IMR-90 (cell line): Measurements from ENCODE around the gene KLF13. TPM values are rescaled to one million over a fixed set of nuclear protein-coding genes. Genes with fewer than 3 reads are reported as not detected.

Experiments used
- ATAC-seq: fragments of 200-7000 bp; cut with Tn5 transposase; 2 replicates; pipeline ENCODE4 v1.9.1; 2020; ENCODE audit warnings: low read depth, mild to moderate bottlenecking, moderate library complexity
- BruUV-seq: library from RNA; stranded (reverse); fragments of 400-500 nt; replicated peaks from 2 replicates; lab custom pipeline; 2021; lab: Mats Ljungman, UMichigan
- CTCF ChIA-PET: fragments of 300-600 bp; formaldehyde crosslinking; extraction: SDS; loops from one replicate; lab custom pipeline; 2021; ENCODE audit warnings: antibody characterized with exemption; lab: Yijun Ruan, JAX
- POLR2A ChIA-PET: fragments of 300-600 bp; sonication (Branson Sonifier 250); formaldehyde crosslinking; loops from one replicate; lab custom pipeline; 2022; ENCODE audit warnings: antibody characterized with exemption; ENCODE audit not compliant: unreplicated experiment; lab: Charles Lee
- DNase-seq: peaks from one replicate; pipeline ENCODE4 v3.0.0; 2013
- H2AFZ ChIP-seq: replicated peaks from 2 replicates; pipeline ENCODE3; 2013; ENCODE audit warnings: low read length, mild to moderate bottlenecking; ENCODE audit not compliant: poor library complexity
- H2AK5ac ChIP-seq: 2 replicates; pipeline ENCODE4 v1.6.1; 2013; ENCODE audit warnings: low read depth, low read length, inconsistent platforms
- H2AK9ac ChIP-seq: replicated peaks from 2 replicates; pipeline ENCODE3; 2013; ENCODE audit warnings: mild to moderate bottlenecking, low read depth, low read length, moderate library complexity; ENCODE audit not compliant: poor library complexity
- H2BK120ac ChIP-seq: 2 replicates; pipeline ENCODE4 v1.6.1; 2013; ENCODE audit warnings: low read depth, low read length, inconsistent platforms
- H2BK15ac ChIP-seq: 3 replicates; pipeline ENCODE4 v1.6.1; 2013; ENCODE audit warnings: low read depth, low read length, inconsistent platforms
- H2BK20ac ChIP-seq: 2 replicates; pipeline ENCODE4 v1.6.1; 2013; ENCODE audit warnings: low read depth, mild to moderate bottlenecking, inconsistent platforms, low read length, moderate library complexity
- H2BK5ac ChIP-seq: 2 replicates; pipeline ENCODE4 v1.6.1; 2013; ENCODE audit warnings: mild to moderate bottlenecking, low read depth, low read length, inconsistent platforms; ENCODE audit not compliant: poor library complexity, severe bottlenecking
- H3K14ac ChIP-seq: replicated peaks from 2 replicates; pipeline ENCODE4 v1.6.1; 2013; ENCODE audit warnings: low read depth, low read length, inconsistent platforms
- H3K18ac ChIP-seq: 2 replicates; pipeline ENCODE4 v1.6.1; 2013; ENCODE audit warnings: low read depth, low read length, control low read depth
- H3K23ac ChIP-seq: 2 replicates; pipeline ENCODE4 v1.6.1; 2013; ENCODE audit warnings: low read depth, low read length, inconsistent platforms
- H3K27ac ChIP-seq: 2 replicates; pipeline ENCODE4 v1.5.1; 2013; ENCODE audit warnings: mild to moderate bottlenecking, control low read depth, low read length; ENCODE audit not compliant: insufficient read depth
- H3K27me3 ChIP-seq: 2 replicates; pipeline ENCODE4 v1.6.1; 2013; ENCODE audit warnings: low read length; ENCODE audit not compliant: control insufficient read depth, insufficient read depth
- H3K36me3 ChIP-seq: 2 replicates; pipeline ENCODE4 v1.6.1; 2013; ENCODE audit warnings: low read length, mixed read lengths; ENCODE audit not compliant: control insufficient read depth, insufficient read depth
- H3K4ac ChIP-seq: 2 replicates; pipeline ENCODE4 v1.6.1; 2013; ENCODE audit warnings: low read depth, low read length, inconsistent platforms
- H3K4me1 ChIP-seq: 2 replicates; pipeline ENCODE4 v1.6.1; 2013; ENCODE audit warnings: low read length, mixed read lengths; ENCODE audit not compliant: control insufficient read depth, insufficient read depth
- H3K4me2 ChIP-seq: 2 replicates; pipeline ENCODE4 v1.6.1; 2013; ENCODE audit warnings: low read depth, mild to moderate bottlenecking, control low read depth, low read length, moderate library complexity
- H3K4me3 ChIP-seq: 2 replicates; pipeline ENCODE4 v1.5.1; 2013; ENCODE audit warnings: low read depth, mild to moderate bottlenecking, control low read depth, low read length, moderate library complexity; ENCODE audit not compliant: insufficient read depth
- H3K56ac ChIP-seq: 2 replicates; pipeline ENCODE4 v1.6.1; 2013; ENCODE audit warnings: low read length, inconsistent platforms; ENCODE audit not compliant: insufficient read depth; ENCODE audit errors: extremely low read depth
- H3K79me1 ChIP-seq, 2 experiments: 2 replicates each; pipeline ENCODE4 v1.6.1; 2013; ENCODE audit warnings: low read length in 2 of 2, inconsistent platforms in 1 of 2, low read depth in 1 of 2
- H3K9ac ChIP-seq: 2 replicates; pipeline ENCODE4 v1.6.1; 2013; ENCODE audit warnings: low read depth, low read length, control low read depth
- H3K9me1 ChIP-seq: 2 replicates; pipeline ENCODE4 v1.6.1; 2013; ENCODE audit warnings: low read length, inconsistent platforms; ENCODE audit not compliant: insufficient read depth
- H3K9me3 ChIP-seq: 2 replicates; pipeline ENCODE4 v1.6.1; 2013; ENCODE audit warnings: low read length; ENCODE audit not compliant: control insufficient read depth, insufficient read depth
- H4K20me1 ChIP-seq: 2 replicates; pipeline ENCODE4 v1.6.1; 2013; ENCODE audit warnings: low read length, inconsistent platforms; ENCODE audit not compliant: insufficient read depth
- H4K5ac ChIP-seq: 2 replicates; pipeline ENCODE4 v1.6.1; 2013; ENCODE audit warnings: mild to moderate bottlenecking, low read depth, low read length, control low read depth
- H4K8ac ChIP-seq, 2 experiments: 2 replicates each; pipeline ENCODE4 v1.6.1; 2013; ENCODE audit warnings: low read depth in 2 of 2, low read length in 2 of 2, control low read depth in 1 of 2, inconsistent platforms in 1 of 2
- H4K91ac ChIP-seq: 2 replicates; pipeline ENCODE4 v1.6.1; 2013; ENCODE audit warnings: low read depth, low read length, inconsistent platforms; ENCODE audit not compliant: insufficient read depth
- BHLHE40 ChIP-seq: fragments of 150-350 bp; IDR thresholded peaks from 2 replicates; pipeline ENCODE4 v1.6.1; 2016; ENCODE audit warnings: mild to moderate bottlenecking, low read depth, low read length
- CEBPB ChIP-seq: IDR thresholded peaks from 2 replicates; pipeline ENCODE4 v1.6.1; 2012; ENCODE audit warnings: low read depth, low read length, improper control_type of control experiment
- CHD1 ChIP-seq: IDR thresholded peaks from 2 replicates; pipeline ENCODE4 v1.6.1; 2012; ENCODE audit warnings: low read depth, low read length, improper control_type of control experiment
- FOS ChIP-seq: fragments of 150-350 bp; IDR thresholded peaks from 2 replicates; pipeline ENCODE4 v1.6.1; 2016; ENCODE audit warnings: low read depth, low read length
- MAZ ChIP-seq: IDR thresholded peaks from 2 replicates; pipeline ENCODE4 v1.6.1; 2012; ENCODE audit warnings: low read depth, mild to moderate bottlenecking, low read length, improper control_type of control experiment, moderate library complexity, borderline replicate concordance
- MXI1 ChIP-seq: IDR thresholded peaks from 2 replicates; pipeline ENCODE4 v1.6.1; 2012; ENCODE audit warnings: low read depth, mild to moderate bottlenecking, low read length, moderate library complexity, borderline replicate concordance
- NFE2L2 ChIP-seq: fragments of 150-350 bp; IDR thresholded peaks from 2 replicates; pipeline ENCODE4 v1.6.1; 2016; ENCODE audit warnings: low read depth, mild to moderate bottlenecking, low read length
- POLR2A ChIP-seq: IDR thresholded peaks from 2 replicates; pipeline ENCODE4 v1.6.1; 2012; ENCODE audit warnings: mild to moderate bottlenecking, low read depth, low read length
- RAD21 ChIP-seq: IDR thresholded peaks from 2 replicates; pipeline ENCODE4 v1.6.1; 2012; ENCODE audit warnings: low read length, improper control_type of control experiment
- RFX5 ChIP-seq: IDR thresholded peaks from 2 replicates; pipeline ENCODE4 v1.8.0; 2012; ENCODE audit warnings: low read depth, mild to moderate bottlenecking, low read length, moderate library complexity
- SMC3 ChIP-seq: fragments of 150-350 bp; IDR thresholded peaks from 2 replicates; pipeline ENCODE4 v1.6.1; 2016; ENCODE audit warnings: low read depth, mild to moderate bottlenecking, antibody characterized with exemption, low read length, moderate library complexity
- WGBS, 2 experiments: methylation state at CpG; one replicate each; pipeline versions ENCODE4 v1.1.5 to v1.1.7; 2013; ENCODE audit warnings: missing lambda C conversion rate in 2 of 2; ENCODE audit not compliant: insufficient read length in 1 of 2; ENCODE audit errors: extremely low coverage in 2 of 2; 5-methylcytosine and 5-hydroxymethylcytosine counted together
- dilution Hi-C: fragments of 300-500 bp; cut with HindIII; formaldehyde crosslinking; loops from one replicate; pipeline ENCODE4 v1.14.3; 2018; ENCODE audit warnings: low sequenced_read_pairs; ENCODE audit not compliant: unreplicated experiment
- in situ Hi-C: fragments of 300-500 bp; cut with MboI; formaldehyde crosslinking; loops from 3 replicates; pipeline ENCODE4 v1.14.3; 2019; ENCODE audit warnings: low sequenced_read_pairs, inconsistent platforms, mixed read lengths
- intact Hi-C: fragments of 100-400 bp; cut with micrococcal nuclease; formaldehyde crosslinking; loops from 2 replicates; pipeline ENCODE4 v1.10.0; 2022
- polyA plus RNA-seq, 3 experiments: library from polyadenylated mRNA; depleted of rRNA; stranded (reverse); fragments of >200 nt; gene quantifications; 2 replicates each; pipeline ENCODE4 v1.2.3, GENCODE V29; 2012; ENCODE audit warnings: low replicate concordance in 1 of 3
- total RNA-seq: library from RNA; depleted of rRNA; stranded (reverse); fragments of >200 nt; gene quantifications from 2 replicates; pipeline ENCODE4 v1.2.3, GENCODE V29; 2012

The KLF13 gene
- total and polyA plus RNA-seq, 2 of the 4 experiments (the other 2 are of a cell fraction), result 9.5 to 10.6 TPM

GRCh38 chr15:31377030-31377429 is 50.4 kb downstream of the KLF13 start:
- no peak overlapping the region for H2BK20ac ChIP-seq
- intact Hi-C loops (no loop called here), dilution Hi-C loops (no loop called here), in situ Hi-C loops (no loop called here)
- ATAC-seq, result no peak
- no peak for DNase-seq
- H3K23ac ChIP-seq, result no peak overlapping the region
- H2BK15ac ChIP-seq, result no peak overlapping the region
- H3K4me3 ChIP-seq, result no peak overlapping the region
- no peak overlapping the region for H3K4me2 ChIP-seq
- H2BK120ac ChIP-seq, result no peak overlapping the region
- H4K20me1 ChIP-seq, result peaks cover 26% of the 10 kb centered on the region
- peaks cover 10% of the 10 kb centered on the region for H3K9me1 ChIP-seq
- no peak overlapping the region for H3K56ac ChIP-seq
- BruUV-seq, result no TSS peak
- WGBS, 2 experiments, result 92% methylated on average over 4 of the region's 9 CpGs; no CpG with 5 or more reads in 1 of the 2 experiments
- peaks cover 21 to 56% of the 10 kb centered on the region in 2 experiments for H3K79me1 ChIP-seq
- H2AK9ac ChIP-seq, result no peak overlapping the region
- H3K4ac ChIP-seq, result no peak overlapping the region
- POLR2A ChIA-PET, result no interaction called here
- CTCF ChIA-PET, result interaction anchor here (0.9 kb wide), 1 partner anchor 9 kb away, joined by 3 read pairs; no protein-coding TSS in a partner anchor
- H3K14ac ChIP-seq, result no peak overlapping the region
- H3K27me3 ChIP-seq, result no peaks in the 10 kb centered on the region
- H3K9ac ChIP-seq, result no peak overlapping the region
- peaks cover 27% of the 10 kb centered on the region for H3K36me3 ChIP-seq
- H3K9me3 ChIP-seq, result peaks cover 3% of the 10 kb centered on the region
- H2AFZ ChIP-seq, result no peak overlapping the region
- no peak overlapping the region for H3K18ac ChIP-seq
- H3K4me1 ChIP-seq, result peaks cover 5% of the 10 kb centered on the region
- H4K5ac ChIP-seq, result no peak overlapping the region
- TF ChIP-seq NFE2L2, result no peak
- no peak for TF ChIP-seq CHD1
- TF ChIP-seq CEBPB, result no peak
- no peak for TF ChIP-seq BHLHE40
- TF ChIP-seq MAZ, result no peak
- no peak for TF ChIP-seq RFX5
- TF ChIP-seq POLR2A, result no peak
- no peak for TF ChIP-seq SMC3
- TF ChIP-seq RAD21, result no peak
- TF ChIP-seq FOS, result no peak
- no peak for TF ChIP-seq MXI1
- no peak overlapping the region for H3K27ac ChIP-seq
- no peak overlapping the region for H2BK5ac ChIP-seq
- no peak overlapping the region for H4K91ac ChIP-seq
- H2AK5ac ChIP-seq, result no peak overlapping the region
- H4K8ac ChIP-seq, result no peak overlapping the region
